Activated CD4-positive, alpha-beta T cell treated with anti-CD3 and anti-CD28 coated beads for 48 hours (primary cell): ENCODE measurements around the gene ID1.
"Not testable (repeated sequence)": the region's sequence is repeated elsewhere in the genome, so short reads cannot be mapped to it uniquely, and the experiment has no call there.

Experiments used
- DNase-seq: peaks from one replicate; pipeline ENCODE4 v3.0.0-alpha.2; 2020

Gene ID1

DNA sequence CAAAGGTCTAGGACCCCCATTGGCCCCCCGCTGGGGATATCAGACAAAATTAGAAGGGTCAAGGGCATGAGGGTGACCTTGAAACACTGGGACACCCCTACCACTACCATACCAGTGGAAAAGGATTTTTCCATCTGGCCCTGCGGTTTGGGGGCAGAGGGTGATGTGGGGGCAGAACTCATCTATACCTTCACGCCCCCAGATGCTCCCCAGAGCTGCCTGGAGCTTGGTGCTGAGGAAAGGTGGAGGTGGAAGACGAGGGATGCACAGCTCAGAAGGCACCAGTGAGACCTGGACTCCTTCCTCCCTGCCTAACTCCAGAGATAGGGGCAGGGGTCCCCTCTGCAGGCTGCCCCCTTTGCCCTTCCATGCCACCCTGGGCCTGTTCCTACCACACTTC, 33.7 kb downstream of the ID1 start:
- DNase-seq: no peak

DNA sequence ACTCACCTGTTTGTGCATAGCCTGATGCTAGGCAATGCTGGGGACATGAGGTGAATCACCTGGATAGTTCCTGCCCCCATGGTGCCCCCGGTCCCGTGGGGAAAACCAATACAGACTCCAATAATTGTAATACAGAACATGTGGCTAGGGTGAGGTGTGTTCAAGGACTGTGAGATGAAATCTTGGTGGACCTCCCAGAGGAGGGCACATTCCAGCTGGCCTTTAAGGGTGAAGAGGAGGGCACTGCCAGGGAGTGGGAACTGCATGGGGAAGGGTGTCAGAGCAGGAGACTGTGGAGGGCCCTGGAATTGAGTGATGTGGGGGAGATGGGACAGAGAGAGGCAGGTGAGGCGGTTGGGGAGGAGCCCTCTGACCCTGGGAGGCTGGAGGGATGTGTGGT, 35.2 kb downstream of the ID1 start:
- no peak for DNase-seq

DNA sequence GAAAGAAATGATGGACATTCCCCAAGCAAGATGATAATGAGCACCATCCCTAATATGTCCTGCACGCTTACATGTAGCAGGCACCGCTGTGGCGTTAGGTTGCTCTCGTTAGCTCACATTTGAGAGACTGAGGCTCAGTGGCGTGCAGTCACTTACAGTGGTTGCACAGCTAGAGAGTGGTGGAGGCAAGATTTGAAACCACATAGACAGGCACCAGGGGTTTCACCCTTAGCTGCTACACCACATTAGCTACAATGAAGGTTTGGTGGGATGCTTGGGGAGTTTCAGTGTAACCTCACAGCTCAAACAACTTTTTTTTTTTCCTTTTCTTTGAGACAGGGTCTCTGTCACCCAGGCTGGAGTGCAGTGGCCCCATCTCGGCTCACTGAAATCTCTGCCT, 36.3 kb downstream of the ID1 start:
- DNase-seq: no peak

DNA sequence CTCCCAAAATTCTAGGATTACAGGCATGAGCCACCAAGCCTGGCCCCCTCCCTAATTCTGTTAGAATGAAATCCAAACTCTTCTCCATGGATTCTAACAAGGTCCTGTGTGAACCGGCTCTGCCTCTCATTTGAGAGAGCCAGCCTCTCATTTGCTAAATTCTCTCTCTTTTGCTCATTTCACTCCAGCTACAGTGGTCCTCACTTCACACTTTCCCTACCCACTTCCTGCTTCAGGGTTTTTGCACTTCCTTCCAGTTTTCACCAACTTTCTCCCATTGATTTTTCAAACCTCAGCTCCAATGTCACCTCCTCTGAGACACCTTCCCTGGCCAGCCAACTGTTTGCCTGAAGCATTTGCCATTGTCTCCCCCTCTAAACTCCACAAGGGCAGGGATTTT, 37.7 kb downstream of the ID1 start:
- DNase-seq: no peak

DNA sequence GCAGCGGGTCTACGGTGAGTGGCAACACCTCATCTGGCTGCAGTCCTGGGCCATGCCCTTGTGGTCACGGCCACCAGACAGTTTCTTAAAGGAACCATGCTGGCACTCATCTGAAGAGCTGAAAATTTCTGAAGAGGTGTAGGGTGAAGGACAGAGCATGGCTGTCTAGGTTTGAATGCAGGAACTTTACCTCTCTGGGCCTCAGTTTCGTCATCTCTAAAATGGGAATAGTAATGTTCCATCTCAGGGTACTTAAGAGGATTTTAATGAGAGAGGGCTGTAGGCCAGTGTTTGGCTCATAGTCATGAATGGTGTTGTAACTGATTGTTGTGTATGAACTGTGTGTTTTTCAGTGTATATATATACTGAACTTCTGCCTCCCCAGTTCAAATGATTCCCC, 38.4 kb downstream of the ID1 start:
- DNase-seq: no peak

GRCh38 chr20:31644701-31645100, 39.6 kb downstream of the ID1 start:
- no peak for DNase-seq

- DNase-seq: not testable (repeated sequence)
Measured at GRCh38 chr20:31648104-31648503, 43.0 kb downstream of the ID1 start.

DNA sequence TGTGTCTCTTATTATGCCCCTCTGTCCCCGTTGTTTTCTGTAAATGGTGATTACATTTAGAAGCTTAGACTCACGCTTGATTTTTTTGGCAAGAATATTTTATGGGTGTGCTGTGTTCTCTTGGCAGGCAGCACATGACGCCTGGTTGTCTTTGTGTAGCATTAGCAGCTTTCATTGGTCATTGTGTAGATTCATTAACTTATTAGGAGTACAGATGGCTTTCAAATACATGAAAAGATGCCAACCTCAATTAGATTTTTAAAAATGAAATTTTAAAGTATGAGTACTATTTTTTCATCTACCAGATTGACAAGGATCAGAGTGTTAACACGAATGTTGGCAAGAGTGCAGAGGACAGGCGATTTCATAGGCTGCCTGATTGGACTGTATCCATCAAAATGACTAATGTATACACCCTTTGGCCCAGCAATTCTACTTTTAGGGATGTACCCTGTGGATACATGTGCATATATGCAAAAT, 47.9 kb downstream of the ID1 start:
- DNase-seq: no peak

DNA sequence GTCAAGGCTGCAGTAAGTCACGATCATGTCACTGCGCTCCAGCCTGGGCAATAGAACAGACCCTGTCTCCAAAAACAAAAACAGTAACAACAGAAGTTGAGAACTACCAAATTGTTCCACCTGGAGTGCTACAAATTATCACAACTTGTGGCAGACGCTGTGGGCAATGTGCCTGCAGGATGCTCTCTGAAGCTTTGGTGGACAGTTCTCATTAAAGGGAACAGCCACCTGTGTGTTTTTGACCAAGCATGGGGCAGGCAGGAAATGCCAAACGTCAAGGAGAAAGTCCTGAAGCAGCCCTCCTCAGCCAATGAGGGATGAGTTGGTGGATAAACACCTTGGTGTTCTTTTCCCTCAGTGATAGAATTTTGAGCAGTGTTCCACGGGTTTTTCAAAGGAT, 48.5 kb downstream of the ID1 start:
- no peak for DNase-seq

GRCh38 chr20:31654534-31654933, 49.4 kb downstream of the ID1 start:
- no peak for DNase-seq
